GM12801 (cell line): ENCODE data around the gene SMC1A.

ENCODE experiments used
- TF ChIP-seq, protein P1 (sequence below): IDR thresholded peaks from one replicate; pipeline ENCODE4 v1.5.1; 2011; ENCODE audit warnings: control low read depth; ENCODE audit not compliant: insufficient read length; ENCODE audit errors: extremely low read depth

SMC1A gene

DNA sequence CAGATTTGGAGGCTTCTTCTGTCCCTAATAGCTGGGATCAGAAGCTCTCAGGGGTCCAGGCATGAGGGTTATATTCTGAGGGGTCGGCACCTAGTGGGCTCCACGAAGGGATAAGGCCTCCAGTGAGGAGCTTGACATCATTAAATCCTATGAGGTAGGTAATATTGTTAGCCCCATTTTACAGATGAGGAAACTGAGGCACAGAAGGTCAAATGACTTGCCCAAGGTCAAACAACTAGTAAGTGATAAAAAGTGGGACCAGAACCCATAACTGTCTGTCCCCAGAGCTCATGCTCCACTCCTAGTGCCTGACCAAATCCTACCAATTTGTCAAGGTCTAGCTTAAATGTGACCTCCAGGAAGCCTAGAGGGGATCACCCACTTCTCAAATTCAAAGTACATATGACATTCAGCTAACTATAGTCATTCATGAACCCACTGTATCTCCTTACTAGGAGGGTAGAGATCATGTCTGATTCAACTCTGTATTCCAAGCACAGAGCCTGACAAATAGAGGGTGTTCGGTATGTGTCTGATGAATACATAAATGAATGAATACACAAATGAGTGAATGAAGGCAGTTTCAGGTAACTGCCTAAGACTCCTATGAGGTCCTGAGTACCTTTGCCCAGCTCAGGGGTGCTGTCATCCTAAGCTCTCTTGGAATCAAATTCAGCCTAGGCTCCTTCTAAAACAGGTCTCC is 43.3 kb downstream of the SMC1A start:
- TF ChIP-seq, protein P1, sequence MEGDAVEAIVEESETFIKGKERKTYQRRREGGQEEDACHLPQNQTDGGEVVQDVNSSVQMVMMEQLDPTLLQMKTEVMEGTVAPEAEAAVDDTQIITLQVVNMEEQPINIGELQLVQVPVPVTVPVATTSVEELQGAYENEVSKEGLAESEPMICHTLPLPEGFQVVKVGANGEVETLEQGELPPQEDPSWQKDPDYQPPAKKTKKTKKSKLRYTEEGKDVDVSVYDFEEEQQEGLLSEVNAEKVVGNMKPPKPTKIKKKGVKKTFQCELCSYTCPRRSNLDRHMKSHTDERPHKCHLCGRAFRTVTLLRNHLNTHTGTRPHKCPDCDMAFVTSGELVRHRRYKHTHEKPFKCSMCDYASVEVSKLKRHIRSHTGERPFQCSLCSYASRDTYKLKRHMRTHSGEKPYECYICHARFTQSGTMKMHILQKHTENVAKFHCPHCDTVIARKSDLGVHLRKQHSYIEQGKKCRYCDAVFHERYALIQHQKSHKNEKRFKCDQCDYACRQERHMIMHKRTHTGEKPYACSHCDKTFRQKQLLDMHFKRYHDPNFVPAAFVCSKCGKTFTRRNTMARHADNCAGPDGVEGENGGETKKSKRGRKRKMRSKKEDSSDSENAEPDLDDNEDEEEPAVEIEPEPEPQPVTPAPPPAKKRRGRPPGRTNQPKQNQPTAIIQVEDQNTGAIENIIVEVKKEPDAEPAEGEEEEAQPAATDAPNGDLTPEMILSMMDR = no peak

GRCh38 chrX:53377464-53377863 is 45.0 kb downstream of the SMC1A start:
- TF ChIP-seq, protein P1 = no peak

GRCh38 chrX:53376888-53377287 is 45.6 kb downstream of the SMC1A start:
- TF ChIP-seq, protein P1 = no peak

- TF ChIP-seq, protein P1 = no peak
Measured at GRCh38 chrX:53374923-53375322, 47.5 kb downstream of the SMC1A start.

DNA sequence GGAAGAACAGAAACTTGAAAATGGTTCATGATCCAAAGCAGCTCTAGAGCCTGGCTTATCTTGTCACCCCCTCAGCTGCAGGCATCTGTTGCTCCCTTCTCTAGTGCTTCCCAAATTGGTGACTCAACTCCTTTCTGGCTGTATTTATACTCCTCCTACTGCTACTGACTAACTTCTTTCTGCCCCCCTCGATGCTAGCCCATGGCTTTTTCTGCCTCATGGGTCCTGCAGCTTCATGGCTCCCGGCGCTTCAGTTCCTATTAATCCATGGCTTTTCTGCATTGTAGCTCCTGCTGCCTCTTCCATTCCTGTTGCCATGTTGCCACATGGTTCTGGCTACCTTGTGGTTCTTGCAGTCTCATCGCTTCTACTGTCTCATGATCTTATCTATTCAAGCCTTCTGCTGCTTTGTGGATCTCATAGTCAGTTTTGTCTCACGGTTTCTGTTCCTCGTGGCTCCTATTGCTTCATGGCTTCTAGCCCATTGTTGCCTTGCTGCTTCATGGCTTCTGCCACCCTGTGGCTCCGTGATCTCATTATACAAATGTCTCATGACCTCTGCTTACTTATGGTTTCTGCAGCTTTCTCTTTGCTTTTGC is 48.1 kb downstream of the SMC1A start:
- TF ChIP-seq, protein P1 = no peak

DNA sequence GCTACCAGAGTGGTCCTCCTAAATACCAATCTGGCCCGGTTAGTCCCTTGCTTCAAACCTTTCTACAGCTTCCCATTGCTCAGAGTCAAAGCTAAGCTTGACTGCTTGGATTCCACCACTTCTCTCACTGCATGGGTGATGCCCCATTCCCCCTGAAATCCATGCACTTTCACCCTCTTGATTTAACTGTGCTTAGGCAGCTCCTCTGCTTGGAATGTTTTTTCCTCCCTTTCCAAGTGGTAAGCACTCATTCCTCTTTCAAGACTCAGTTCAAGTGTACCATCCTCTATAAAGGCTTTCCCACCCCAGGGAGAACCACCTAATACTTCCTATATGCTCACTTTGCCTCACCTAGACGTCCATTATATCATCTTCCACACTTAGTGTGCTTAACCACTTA is 49.1 kb downstream of the SMC1A start:
- TF ChIP-seq, protein P1 = no peak

- TF ChIP-seq, protein P1 = no peak
Measured at GRCh38 chrX:53362449-53362848, 60.0 kb downstream of the SMC1A start.
